Activated CD4-positive, alpha-beta T cell treated with anti-CD3 and anti-CD28 coated beads for 1 hour (primary cell): Measurements from ENCODE around the gene C8B.

Experiments used
- DNase-seq: peaks from one replicate; pipeline ENCODE4 v3.0.0-alpha.2; 2020

Gene C8B

DNA sequence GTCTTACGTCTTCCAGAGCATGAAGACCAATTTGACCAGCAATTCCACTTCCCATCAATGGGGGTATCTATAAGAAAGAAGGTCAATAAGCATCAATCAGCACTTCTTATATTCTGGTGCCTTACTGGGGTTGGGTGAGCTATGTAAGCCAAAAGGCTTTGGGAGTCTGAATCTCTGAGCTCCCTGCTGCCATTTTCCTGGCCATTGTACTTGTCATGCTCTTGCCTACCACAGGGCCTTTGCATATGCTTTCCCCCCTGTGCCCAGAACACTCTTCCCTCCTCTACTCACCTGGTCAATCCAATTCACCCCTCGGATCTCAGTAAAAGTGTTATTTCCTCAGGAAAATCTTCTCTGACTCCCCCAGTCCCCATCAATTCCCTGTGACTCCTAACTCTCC, 36.3 kb downstream of the C8B start:
- DNase-seq = no peak

DNA sequence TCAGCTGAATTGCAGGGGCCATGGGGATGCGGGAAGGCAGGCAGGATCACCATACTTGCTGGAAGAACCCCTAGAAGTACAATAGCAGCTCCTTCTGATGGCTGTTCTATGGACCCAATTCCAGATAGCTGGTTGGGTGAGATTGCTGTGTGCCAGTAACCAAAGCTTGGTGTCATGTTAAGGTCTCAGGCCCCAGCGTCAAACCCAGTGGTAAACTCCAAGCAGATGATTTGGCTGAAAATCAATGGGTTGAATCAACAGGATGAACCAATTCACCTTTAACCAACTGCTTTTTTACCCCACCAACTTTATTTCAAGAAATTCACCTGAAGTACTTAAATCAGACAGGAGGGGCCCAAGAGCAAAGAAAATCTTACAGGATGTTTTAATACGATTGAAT, 37.8 kb downstream of the C8B start:
- DNase-seq = no peak

DNA sequence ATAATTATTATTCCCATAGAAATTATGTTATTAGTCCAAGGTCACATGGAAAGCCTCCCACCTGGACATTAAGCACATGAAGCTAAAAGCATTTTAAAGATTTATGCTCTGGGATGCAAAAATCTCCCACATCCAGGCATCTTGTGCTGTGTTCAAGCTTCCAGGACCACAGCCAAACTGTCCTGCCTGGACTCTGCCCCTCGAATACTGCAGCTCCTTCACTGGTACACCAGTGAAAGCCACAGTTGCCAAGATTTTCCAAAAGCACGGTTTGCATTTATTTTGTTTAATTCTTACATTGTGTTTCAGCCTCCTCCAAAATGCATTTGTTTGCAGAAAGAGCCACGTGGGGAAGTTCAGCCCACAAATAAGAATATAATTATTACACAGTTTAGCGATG, 38.6 kb downstream of the C8B start:
- DNase-seq = no peak

DNA sequence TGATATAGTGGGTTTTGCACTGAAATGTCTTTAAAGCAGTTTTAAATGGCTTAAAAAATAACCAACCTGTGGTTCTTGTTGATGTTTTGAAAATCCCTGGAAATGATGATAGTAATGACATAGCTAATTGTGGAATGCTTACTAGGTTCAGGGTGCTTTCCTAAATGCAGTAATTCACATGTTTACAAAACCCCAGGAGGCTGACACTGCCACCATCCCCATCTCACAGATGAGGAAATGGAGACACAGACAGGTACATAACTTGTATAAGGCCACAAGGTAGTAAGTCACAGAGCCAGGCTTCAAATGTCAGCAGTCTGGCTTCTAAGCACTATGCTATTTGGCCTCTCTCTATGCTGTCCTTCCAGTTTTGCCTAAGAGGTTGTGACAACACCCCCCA, 40.6 kb downstream of the C8B start:
- no peak for DNase-seq

DNA sequence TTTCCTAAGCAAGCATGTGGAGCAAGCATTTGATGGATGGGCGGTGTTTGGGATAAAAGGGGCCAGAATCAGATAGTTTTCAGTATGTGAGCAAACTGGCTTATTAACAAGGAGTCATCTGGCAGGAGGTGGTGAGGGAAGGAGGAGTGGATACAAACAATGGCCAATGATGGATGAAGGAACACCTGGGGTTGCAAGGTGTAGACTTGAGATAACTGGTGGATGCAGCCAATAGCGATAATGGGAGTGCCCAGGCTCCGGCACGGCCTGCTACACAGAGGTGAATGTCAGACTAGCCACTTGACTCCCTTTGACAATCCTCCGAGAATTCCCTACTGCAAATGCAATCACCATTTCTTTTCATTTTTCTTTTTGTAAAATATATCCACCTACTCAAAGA, 41.7 kb downstream of the C8B start:
- DNase-seq = no peak

DNA sequence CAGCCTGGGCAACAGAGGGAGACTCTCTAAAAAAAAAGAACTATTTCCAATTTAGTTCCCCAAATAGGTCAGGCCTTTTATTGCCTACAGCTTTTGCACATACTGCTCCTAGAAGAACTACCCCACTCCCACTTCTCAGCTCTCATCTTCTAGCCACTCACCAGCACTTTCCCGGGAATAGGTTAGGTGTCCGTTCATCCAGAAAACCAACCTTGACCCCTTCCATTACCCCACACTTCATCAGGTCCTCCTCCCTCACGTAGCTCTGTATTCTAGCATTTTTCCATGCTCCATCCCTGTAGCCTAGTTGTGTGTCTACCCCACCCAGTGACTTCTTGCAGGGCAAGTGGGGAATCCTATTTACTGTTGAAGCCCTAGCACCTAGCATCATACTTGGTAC, 42.6 kb downstream of the C8B start:
- DNase-seq = no peak

DNA sequence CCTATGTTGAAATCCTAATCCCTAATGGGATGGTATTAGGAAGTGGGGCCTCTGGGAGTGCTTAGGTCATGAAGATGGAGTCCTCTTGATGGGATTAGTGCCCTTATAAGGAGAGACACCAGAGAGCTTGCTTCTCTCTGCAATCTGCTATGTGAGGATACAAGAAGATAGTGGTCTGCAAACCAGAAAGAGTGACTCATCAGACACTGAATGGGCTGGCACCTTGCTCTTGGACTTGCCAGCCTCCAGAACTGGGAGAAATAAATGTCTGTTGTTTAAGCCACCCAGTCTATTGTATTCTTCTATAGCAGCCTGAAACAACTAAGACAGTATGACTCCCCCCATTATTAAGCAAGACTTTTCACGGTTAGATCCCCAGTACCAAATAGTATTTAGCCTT, 43.3 kb downstream of the C8B start:
- no peak for DNase-seq

DNA sequence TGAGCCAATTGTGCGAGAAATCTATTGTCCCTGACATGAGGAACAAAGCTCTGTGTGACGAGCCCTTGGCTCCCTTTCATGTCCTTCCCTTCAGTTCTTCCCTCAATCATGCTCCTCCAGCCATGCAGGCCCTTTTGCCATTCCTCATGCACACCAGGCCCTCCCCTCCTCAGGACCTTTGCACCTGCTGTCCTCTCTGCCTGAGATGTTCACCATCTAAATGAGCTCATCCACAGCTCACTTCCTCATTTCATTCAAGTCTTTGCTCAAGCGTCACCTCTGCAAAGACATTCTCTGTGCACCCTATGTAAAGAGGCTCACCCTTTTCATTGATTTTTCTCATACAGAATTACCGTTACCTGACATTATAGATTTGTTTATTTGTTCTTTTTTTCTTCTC, 43.7 kb downstream of the C8B start:
- DNase-seq = no peak

DNA sequence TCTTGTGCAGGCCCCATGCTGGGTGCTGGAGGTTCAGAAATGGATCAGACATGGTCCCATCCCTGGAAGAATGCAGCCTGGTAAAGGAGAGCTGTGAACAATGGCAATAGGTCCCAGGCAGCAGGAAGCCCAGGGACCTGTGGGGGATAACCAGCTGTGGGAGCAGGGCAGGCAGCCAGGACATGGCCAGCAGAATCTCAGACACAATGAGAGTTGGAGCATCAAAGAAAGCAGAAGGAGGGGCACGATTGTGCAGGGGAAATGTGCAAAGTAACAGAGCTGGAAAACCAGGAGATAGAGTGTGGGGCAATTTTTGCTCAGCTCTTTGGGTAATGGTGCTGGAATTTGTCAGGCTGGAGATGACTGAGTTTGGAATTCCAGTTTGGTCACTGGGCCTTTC, 44.3 kb downstream of the C8B start:
- DNase-seq = no peak

DNA sequence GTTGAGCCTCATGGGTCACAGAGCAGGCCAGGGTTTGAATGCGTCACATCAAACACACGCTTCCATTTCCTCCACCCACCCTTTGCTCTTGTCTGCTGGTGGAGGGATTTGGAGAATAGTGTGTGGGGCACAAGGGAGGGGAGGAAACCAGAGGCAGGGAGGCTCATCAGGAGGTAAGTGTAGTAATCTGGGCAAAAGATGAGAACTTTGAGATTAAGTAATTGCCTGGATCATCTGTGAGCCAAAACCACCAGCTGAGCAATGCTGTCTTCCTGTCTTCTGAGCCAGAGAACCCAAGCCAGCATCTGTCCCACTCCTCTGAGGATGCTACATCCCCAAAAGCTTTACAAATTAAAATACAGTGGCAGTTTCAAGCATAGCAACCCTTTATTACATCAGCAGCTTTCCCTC, 45.2 kb downstream of the C8B start:
- DNase-seq = no peak

DNA sequence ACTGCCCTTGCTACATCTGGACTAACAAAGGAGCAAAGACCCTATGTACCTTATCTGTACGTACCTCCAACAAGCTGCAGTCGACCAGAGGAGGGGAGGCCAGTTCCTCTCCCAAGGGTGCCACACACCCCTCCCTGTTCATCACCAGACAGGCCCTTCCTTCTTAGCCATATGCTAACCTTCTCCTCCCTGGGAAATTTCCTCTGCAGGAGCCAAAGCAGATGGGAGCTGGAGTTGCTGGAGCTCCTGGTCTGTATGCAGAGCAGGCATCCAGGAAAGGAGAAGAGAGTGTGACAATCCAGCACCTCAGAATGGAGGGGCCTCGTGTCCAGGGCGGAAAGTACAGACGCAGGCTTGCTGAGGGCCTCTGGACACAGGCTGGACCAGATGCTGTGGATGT, 48.5 kb downstream of the C8B start:
- no peak for DNase-seq

DNA sequence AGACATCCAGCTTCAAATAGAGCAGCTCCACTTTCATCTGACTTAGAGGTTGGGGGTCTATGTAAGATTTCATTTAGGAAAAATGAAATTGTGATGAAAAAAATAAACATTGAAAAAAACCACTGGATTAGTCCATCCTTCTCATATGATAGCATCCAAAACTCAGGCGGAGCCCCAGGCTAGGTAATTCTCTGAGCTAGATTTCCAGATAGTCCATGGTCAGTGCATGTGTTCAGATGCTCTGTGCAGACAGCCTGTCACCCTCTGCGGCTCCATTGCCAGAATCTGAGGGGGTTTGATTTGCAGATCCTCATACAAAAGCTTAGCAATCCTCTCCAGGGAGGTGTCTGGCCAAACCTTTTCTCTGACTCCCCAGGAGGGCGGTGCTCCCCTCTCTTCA, 49.2 kb downstream of the C8B start:
- DNase-seq = no peak

DNA sequence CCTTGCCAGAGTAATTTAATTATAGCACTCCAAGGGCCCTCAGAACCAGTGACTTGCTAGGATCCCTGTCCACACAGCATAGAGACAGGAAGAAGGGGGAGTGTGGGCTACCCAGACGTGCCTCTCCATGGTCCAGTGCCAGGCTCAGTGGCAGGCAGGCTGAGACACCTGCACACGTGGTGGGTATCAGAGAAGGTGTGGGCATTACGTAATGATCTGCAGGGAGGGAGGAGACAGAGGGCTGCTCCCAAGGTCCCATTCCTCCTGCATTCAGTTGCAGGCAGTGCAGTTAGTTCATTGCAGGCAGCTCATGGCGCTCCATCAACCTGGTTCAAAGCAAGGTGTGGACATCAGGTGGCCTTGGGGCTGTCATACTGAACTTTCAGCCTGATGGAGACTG, 49.9 kb downstream of the C8B start:
- no peak for DNase-seq

DNA sequence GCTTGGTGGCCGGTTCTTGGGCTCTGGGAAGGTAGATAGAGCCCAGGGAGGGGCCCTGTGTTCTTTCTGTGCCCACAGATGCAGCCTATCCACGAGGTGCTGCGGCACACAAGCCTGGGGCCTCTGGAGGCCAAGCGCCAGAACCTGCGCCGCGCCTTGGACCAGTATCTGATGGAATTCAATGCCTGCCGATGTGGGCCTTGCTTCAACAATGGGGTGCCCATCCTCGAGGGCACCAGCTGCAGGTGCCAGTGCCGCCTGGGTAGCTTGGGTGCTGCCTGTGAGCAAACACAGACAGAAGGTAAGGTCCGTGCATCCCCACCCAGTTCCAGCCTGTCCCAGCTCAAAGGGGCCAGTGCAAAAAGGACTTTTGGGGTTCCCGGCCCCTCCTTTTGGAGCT, 53.5 kb downstream of the C8B start:
- DNase-seq = no peak

DNA sequence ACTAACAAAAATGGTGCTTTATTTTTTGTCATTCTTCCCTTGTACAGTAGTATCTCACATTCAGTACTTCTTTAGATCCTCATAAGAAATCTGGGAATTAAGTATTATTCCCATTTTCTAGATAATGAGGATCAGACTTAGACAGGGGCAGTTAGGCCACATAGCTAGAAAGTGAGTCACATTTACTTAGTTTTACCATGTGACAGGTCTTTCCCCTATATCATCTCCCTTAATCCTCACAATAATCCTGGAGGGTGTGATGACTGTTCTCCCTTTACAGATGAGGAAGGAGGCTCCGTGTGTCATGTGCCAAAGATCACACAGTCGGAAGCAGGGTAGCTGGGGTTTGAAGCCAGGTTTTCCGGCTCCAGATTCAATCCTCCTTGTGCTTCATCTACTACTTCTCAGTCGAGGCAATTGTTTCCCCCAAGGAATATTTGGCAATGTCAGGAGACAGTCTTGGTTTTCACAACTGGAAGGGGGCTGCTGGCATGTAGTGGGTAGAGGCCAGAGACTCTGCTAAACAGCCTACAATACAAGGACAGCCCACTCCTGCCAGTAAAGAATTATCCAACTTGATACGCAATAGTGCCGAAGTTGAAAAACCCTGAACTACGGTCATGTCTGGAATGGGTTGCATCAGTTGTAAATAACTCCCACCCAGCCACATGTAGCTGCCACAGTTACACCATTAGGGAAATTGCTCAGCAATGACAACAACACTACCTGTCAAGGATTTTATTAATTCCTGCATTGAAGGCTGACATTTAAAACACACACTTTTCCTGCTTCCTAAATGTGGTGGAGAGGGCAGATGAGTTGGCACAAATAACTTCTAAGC, 54.5 kb downstream of the C8B start:
- DNase-seq = no peak

DNA sequence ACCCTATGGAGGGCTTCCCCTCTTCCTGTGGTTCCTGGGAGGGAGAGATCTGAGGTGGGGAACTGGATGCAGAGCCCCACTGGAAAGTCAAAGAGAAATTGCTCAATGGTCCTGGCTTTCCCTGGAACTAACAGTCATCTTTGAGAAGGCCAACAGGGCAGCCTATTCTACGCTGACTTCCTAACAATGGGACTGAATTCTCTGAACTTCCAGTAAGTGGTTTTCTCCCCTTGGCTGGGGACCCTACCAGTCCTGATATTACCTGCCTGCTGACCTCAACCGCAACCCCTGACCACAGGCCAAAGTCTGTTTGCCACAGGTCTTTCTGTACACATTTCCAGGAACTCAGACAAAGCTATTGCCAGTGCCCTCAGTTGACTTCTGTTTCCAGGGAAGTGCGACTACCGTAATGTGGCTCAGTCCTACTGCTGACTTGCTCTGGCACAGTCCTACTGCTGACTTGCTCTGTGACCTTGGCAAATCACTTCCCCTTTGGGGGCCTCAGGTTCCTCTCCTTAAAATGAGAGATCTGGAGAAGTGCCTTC, 55.3 kb downstream of the C8B start:
- DNase-seq = no peak

DNA sequence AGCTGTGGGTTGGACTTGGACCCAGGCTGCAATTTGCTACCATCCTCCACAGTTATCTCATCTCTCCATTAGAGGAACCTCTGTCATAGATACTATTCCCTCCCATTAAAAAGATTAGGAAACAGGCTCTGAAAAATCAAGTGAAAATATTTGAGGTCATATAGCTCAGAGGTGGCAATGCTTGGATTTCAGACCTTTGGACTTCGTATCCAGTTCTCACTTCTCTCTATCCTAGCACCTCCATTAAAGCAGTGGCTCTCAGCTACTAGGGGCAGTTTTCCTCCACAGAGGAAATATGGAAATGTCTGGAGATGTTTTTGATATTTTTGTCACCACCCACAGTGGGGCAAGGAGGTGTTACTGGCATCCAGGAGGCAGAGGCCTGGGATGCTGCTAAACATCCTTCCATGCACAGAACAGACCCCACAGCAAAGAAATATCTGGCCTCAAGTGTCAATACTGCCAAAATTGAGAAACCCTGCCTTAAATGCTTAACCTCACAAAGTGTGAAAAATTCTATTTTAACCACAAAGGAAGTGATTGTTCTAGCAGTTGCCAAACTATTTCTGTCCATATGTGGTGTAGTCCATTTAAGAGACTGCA, 57.1 kb downstream of the C8B start:
- no peak for DNase-seq

DNA sequence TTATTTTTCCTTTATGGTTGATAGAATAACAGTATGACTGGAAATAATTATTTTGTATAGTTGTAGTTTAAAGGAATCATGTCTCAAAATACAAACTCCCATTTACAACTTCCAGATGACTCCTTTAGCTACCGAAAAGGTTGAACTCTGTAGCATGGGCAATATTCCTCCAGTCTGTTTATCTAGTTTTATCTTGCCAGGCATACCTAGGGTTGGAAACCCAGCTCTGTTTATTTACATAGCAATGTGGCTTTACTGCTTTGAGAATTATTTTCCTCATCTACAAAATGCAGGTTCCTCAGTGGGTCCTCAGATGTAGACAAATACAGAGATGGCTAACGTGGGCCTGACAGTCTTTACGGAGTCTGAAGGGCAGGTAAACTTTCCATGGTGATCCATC, 60.1 kb downstream of the C8B start:
- no peak for DNase-seq

DNA sequence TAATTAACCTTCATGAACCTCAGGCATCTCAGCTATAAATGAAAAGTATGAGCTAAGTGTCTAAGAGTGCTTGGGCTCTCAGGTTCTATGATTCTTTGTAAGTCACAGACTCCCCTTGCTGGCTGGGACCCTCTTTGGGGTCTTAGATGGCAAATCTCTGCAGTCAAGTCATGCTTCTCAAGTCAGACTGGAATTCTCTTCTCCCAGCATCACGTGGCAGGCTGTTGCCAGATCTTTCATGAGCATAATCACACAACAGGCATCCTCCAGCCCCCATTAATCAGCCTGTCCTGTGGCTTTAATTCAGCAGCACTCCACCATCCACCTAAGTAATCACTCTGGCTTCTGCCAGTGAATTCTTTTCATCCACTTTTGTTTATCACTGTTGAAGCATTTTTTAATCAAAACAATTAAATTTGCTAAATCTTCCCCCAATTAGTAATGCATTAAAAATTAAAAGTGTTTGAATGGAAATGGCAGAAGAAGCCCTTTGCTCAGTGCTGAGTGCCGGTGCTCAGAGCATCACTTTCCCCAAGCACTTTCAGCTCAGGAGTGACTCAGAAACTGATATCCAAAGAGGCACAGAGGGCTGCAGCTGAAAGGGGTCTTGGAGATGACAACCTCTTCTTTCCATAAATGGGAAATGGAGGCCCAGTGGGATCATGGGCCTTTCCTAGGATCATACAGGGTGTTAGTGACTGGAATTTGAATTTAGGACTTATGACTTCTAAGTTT, 61.0 kb downstream of the C8B start:
- no peak for DNase-seq

DNA sequence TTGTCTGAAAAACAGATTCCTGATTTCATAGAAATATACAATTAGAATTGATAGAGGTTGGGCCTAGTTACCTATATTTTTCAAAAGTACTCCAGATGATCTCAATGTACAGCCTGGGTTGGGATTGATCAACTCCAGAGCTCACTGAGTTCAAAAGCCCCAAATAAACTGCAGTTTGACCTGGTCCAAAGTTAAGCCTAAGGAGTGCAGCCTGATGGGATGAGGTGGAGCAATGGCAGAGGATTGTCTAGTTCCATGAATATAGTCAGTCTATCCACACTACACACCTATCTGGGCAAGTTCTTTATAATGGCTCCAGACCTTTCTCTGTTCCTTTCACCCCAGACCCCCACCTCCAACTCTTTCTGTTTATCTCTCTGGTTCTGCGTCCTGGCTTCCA, 62.0 kb downstream of the C8B start:
- no peak for DNase-seq

DNA sequence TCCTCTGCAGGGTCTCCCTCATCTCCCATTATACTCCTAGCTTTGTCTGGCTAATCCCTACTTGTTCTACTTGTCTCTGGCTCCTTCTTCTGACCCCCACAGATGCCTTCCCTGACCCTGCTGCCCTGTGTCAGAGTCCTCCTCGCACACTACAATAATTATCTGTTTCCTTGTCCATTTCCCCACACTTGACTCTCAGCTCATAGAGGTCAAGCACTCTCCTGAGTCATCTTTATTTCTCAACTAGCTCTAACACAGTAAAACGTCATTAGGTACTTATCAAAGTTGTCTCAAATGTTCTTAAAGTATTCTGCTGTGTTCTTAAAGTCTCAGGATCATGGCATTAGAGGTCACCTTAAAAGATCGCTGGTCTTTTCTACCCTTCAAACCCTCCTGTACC, 64.1 kb downstream of the C8B start:
- DNase-seq = no peak

DNA sequence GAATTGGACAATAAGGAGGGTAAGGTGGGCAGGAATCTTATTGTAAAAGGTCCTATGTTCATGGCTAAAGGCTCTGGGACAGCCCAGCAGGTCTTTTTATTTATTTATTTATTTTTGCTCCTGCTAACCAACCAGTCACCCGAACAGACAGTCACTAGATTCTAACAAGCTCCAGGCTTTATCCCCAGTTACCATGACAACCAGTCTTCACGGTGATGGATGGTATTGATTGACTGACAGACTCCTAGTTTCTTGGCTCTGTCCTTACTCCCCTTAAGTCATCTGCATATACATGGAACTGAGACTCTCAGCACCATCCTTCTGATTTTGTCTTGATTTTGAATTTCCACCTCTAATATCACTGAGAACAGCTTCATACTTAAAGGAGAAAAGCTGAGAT, 66.9 kb downstream of the C8B start:
- no peak for DNase-seq

DNA sequence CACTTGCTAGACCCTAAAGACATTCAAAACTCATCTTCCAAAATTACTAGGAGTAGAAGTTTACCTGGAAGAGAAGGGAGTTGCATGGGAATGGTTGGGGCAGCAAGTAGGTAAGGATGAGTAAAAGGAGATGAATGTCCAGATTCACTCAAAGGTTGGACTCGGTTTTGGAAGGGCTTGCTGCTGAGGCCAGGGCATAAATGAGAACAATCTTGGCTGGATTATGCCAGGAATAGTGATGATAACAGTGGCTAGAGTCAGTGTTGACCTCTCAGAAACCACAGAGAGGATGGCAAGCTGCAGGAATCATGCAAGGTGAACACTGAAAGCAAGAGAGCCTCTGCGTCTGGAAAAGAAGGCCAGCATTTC, 67.8 kb downstream of the C8B start:
- DNase-seq = no peak
